HEK293 (cell line): ENCODE measurements around the gene MARCHF9.

Experiments
- OVOL3 ChIP-seq: fragments of 450-650 bp; formaldehyde crosslinking; IDR thresholded peaks from 2 replicates; pipeline ENCODE4 v1.5.1; 2016; ENCODE audit warnings: missing biosample characterization, missing genetic modification characterization
- RBAK ChIP-seq: fragments of 450-650 bp; formaldehyde crosslinking; IDR thresholded peaks from 2 replicates; pipeline ENCODE4 v1.5.1; 2016; ENCODE audit warnings: missing biosample characterization, missing genetic modification characterization
- TCF7L2 ChIP-seq: IDR thresholded peaks from 2 replicates; pipeline ENCODE4 v1.6.1; 2011; ENCODE audit warnings: low read depth, mild to moderate bottlenecking, inconsistent platforms, low read length, moderate library complexity, borderline replicate concordance
- WT1 ChIP-seq: fragments of 450-650 bp; formaldehyde crosslinking; IDR thresholded peaks from 2 replicates; pipeline ENCODE4 v1.5.1; 2016; ENCODE audit warnings: missing biosample characterization, missing genetic modification characterization
- ZBTB8A ChIP-seq: fragments of 450-650 bp; formaldehyde crosslinking; IDR thresholded peaks from 2 replicates; pipeline ENCODE4 v1.5.1; 2016; ENCODE audit warnings: missing biosample characterization, missing genetic modification characterization
- ZIC2 ChIP-seq: fragments of 450-650 bp; formaldehyde crosslinking; IDR thresholded peaks from 2 replicates; pipeline ENCODE4 v1.5.1; 2016; ENCODE audit warnings: missing biosample characterization, missing genetic modification characterization
- ZNF112 ChIP-seq: fragments of 450-650 bp; formaldehyde crosslinking; IDR thresholded peaks from 2 replicates; pipeline ENCODE4 v1.5.0; 2017; ENCODE audit warnings: missing biosample characterization, missing genetic modification characterization
- ZNF169 ChIP-seq: fragments of 450-650 bp; formaldehyde crosslinking; IDR thresholded peaks from 2 replicates; pipeline ENCODE4 v1.5.1; 2016; ENCODE audit warnings: missing biosample characterization, missing genetic modification characterization
- ZNF23 ChIP-seq: fragments of 450-650 bp; formaldehyde crosslinking; IDR thresholded peaks from 2 replicates; pipeline ENCODE4 v1.5.1; 2016; ENCODE audit warnings: missing biosample characterization, missing genetic modification characterization, borderline replicate concordance
- ZNF335 ChIP-seq: fragments of 450-650 bp; formaldehyde crosslinking; conservative IDR thresholded peaks from 2 replicates; pipeline ENCODE4 v1.5.1; 2016; ENCODE audit warnings: missing biosample characterization, missing genetic modification characterization
- ZNF366 ChIP-seq: fragments of 450-650 bp; formaldehyde crosslinking; conservative IDR thresholded peaks from 2 replicates; pipeline ENCODE4 v1.5.1; 2016; ENCODE audit warnings: missing biosample characterization, missing genetic modification characterization
- ZNF398 ChIP-seq: fragments of 450-650 bp; formaldehyde crosslinking; IDR thresholded peaks from 2 replicates; pipeline ENCODE4 v1.5.1; 2017; ENCODE audit warnings: missing biosample characterization, missing genetic modification characterization
- ZNF416 ChIP-seq: fragments of 450-650 bp; formaldehyde crosslinking; IDR thresholded peaks from 2 replicates; pipeline ENCODE4 v1.5.1; 2016; ENCODE audit warnings: missing biosample characterization, missing genetic modification characterization
- ZNF449 ChIP-seq: fragments of 450-650 bp; formaldehyde crosslinking; IDR thresholded peaks from 2 replicates; pipeline ENCODE4 v1.5.1; 2017; ENCODE audit warnings: missing biosample characterization, mild to moderate bottlenecking, missing genetic modification characterization, moderate library complexity
- ZNF561 ChIP-seq: fragments of 450-650 bp; IDR thresholded peaks from 2 replicates; pipeline ENCODE4 v1.5.1; 2018; ENCODE audit warnings: missing biosample characterization, missing genetic modification characterization, borderline replicate concordance
- ZNF626 ChIP-seq: fragments of 450-650 bp; sonication (Bioruptor Pico); formaldehyde crosslinking; IDR thresholded peaks from 2 replicates; pipeline ENCODE4 v1.5.1; 2018; ENCODE audit warnings: missing biosample characterization, missing genetic modification characterization, inconsistent platforms
- ZNF658 ChIP-seq: fragments of 450-650 bp; formaldehyde crosslinking; IDR thresholded peaks from 2 replicates; pipeline ENCODE4; 2016; ENCODE audit warnings: missing biosample characterization, missing genetic modification characterization
- ZNF664 ChIP-seq: fragments of 450-650 bp; formaldehyde crosslinking; IDR thresholded peaks from 2 replicates; pipeline ENCODE4 v1.5.1; 2016; ENCODE audit warnings: missing biosample characterization, missing genetic modification characterization
- ZNF777 ChIP-seq: fragments of 450-650 bp; formaldehyde crosslinking; IDR thresholded peaks from 2 replicates; pipeline ENCODE4 v1.5.1; 2017; ENCODE audit warnings: missing biosample characterization, missing genetic modification characterization, borderline replicate concordance
- ZSCAN18 ChIP-seq: fragments of 450-650 bp; formaldehyde crosslinking; IDR thresholded peaks from 2 replicates; pipeline ENCODE4 v1.5.1; 2016; ENCODE audit warnings: missing biosample characterization, missing genetic modification characterization
- TF ChIP-seq, protein P1 (sequence below): fragments of 450-650 bp; formaldehyde crosslinking; optimal IDR thresholded peaks from 2 replicates; pipeline ENCODE3; 2016; ENCODE audit warnings: missing biosample characterization, mild to moderate bottlenecking, missing genetic modification characterization
- TF ChIP-seq, protein P2 (sequence below): fragments of 450-650 bp; formaldehyde crosslinking; IDR thresholded peaks from 2 replicates; pipeline ENCODE4 v1.5.1; 2016; ENCODE audit warnings: missing biosample characterization, missing genetic modification characterization
- TF ChIP-seq, protein P3 (sequence below): fragments of 450-650 bp; formaldehyde crosslinking; IDR thresholded peaks from 2 replicates; pipeline ENCODE4 v1.5.1; 2016; ENCODE audit warnings: missing biosample characterization, missing genetic modification characterization
- TF ChIP-seq, protein P4 (sequence below): fragments of 450-650 bp; formaldehyde crosslinking; IDR thresholded peaks from 2 replicates; pipeline ENCODE4 v1.5.1; 2016; ENCODE audit warnings: missing biosample characterization, missing genetic modification characterization, borderline replicate concordance

Gene MARCHF9

GRCh38 chr12:57744194-57744776 is 10.6 kb upstream of the MARCHF9 start (continued):
- TF ChIP-seq, protein P1, sequence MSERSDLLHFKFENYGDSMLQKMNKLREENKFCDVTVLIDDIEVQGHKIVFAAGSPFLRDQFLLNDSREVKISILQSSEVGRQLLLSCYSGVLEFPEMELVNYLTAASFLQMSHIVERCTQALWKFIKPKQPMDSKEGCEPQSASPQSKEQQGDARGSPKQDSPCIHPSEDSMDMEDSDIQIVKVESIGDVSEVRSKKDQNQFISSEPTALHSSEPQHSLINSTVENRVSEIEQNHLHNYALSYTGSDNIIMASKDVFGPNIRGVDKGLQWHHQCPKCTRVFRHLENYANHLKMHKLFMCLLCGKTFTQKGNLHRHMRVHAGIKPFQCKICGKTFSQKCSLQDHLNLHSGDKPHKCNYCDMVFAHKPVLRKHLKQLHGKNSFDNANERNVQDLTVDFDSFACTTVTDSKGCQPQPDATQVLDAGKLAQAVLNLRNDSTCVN: no peak
- TF ChIP-seq ZNF449 (tag by site-specific recombination) (peak; percentile 47; the same call in 1 of the 2 replicates), RBAK (tag by site-specific recombination) (no peak), TCF7L2 (no peak), WT1 (tag by site-specific recombination) (no peak), OVOL3 (tag by site-specific recombination) (no peak), ZBTB8A (peak; percentile 85), ZNF23 (tag by site-specific recombination) (no peak), ZNF398 (tag by site-specific recombination) (peak; percentile 33), ZNF335 (tag by site-specific recombination) (peak; percentile 40), ZNF169 (tag by site-specific recombination) (no peak), ZNF366 (tag by site-specific recombination) (peak; percentile 16), ZIC2 (tag by site-specific recombination) (no peak), ZNF664 (tag by site-specific recombination) (0 out of 2 replicates have a peak, but pooled peaks have one; percentile 46), ZNF112 (tag by site-specific recombination) (no peak), ZNF658 (no peak), ZNF626 (tag by site-specific recombination) (no peak), ZNF416 (tag by site-specific recombination) (no peak), ZSCAN18 (tag by site-specific recombination) (0 out of 2 replicates have a peak, but pooled peaks have one; percentile 52), ZNF777 (no peak), ZNF561 (tag by site-specific recombination) (peak; percentile 61; the same call in 1 of the 2 replicates)
- TF ChIP-seq, protein P2, sequence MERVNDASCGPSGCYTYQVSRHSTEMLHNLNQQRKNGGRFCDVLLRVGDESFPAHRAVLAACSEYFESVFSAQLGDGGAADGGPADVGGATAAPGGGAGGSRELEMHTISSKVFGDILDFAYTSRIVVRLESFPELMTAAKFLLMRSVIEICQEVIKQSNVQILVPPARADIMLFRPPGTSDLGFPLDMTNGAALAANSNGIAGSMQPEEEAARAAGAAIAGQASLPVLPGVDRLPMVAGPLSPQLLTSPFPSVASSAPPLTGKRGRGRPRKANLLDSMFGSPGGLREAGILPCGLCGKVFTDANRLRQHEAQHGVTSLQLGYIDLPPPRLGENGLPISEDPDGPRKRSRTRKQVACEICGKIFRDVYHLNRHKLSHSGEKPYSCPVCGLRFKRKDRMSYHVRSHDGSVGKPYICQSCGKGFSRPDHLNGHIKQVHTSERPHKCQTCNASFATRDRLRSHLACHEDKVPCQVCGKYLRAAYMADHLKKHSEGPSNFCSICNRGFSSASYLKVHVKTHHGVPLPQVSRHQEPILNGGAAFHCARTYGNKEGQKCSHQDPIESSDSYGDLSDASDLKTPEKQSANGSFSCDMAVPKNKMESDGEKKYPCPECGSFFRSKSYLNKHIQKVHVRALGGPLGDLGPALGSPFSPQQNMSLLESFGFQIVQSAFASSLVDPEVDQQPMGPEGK (tag by site-specific recombination): no peak; the same call in 1 of the 2 replicates
- TF ChIP-seq, protein P3, sequence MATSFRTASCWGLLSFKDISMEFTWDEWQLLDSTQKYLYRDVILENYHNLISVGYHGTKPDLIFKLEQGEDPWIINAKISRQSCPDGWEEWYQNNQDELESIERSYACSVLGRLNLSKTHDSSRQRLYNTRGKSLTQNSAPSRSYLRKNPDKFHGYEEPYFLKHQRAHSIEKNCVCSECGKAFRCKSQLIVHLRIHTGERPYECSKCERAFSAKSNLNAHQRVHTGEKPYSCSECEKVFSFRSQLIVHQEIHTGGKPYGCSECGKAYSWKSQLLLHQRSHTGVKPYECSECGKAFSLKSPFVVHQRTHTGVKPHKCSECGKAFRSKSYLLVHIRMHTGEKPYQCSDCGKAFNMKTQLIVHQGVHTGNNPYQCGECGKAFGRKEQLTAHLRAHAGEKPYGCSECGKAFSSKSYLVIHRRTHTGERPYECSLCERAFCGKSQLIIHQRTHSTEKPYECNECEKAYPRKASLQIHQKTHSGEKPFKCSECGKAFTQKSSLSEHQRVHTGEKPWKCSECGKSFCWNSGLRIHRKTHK (tag by site-specific recombination): no peak
- TF ChIP-seq, protein P4, sequence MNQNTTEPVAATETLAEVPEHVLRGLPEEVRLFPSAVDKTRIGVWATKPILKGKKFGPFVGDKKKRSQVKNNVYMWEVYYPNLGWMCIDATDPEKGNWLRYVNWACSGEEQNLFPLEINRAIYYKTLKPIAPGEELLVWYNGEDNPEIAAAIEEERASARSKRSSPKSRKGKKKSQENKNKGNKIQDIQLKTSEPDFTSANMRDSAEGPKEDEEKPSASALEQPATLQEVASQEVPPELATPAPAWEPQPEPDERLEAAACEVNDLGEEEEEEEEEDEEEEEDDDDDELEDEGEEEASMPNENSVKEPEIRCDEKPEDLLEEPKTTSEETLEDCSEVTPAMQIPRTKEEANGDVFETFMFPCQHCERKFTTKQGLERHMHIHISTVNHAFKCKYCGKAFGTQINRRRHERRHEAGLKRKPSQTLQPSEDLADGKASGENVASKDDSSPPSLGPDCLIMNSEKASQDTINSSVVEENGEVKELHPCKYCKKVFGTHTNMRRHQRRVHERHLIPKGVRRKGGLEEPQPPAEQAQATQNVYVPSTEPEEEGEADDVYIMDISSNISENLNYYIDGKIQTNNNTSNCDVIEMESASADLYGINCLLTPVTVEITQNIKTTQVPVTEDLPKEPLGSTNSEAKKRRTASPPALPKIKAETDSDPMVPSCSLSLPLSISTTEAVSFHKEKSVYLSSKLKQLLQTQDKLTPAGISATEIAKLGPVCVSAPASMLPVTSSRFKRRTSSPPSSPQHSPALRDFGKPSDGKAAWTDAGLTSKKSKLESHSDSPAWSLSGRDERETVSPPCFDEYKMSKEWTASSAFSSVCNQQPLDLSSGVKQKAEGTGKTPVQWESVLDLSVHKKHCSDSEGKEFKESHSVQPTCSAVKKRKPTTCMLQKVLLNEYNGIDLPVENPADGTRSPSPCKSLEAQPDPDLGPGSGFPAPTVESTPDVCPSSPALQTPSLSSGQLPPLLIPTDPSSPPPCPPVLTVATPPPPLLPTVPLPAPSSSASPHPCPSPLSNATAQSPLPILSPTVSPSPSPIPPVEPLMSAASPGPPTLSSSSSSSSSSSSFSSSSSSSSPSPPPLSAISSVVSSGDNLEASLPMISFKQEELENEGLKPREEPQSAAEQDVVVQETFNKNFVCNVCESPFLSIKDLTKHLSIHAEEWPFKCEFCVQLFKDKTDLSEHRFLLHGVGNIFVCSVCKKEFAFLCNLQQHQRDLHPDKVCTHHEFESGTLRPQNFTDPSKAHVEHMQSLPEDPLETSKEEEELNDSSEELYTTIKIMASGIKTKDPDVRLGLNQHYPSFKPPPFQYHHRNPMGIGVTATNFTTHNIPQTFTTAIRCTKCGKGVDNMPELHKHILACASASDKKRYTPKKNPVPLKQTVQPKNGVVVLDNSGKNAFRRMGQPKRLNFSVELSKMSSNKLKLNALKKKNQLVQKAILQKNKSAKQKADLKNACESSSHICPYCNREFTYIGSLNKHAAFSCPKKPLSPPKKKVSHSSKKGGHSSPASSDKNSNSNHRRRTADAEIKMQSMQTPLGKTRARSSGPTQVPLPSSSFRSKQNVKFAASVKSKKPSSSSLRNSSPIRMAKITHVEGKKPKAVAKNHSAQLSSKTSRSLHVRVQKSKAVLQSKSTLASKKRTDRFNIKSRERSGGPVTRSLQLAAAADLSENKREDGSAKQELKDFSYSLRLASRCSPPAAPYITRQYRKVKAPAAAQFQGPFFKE (tag by site-specific recombination): no peak
